B cell (primary cell): ENCODE data around the gene DDX10. TPM values are rescaled to one million over a fixed set of nuclear protein-coding genes. Genes with fewer than 3 reads are reported as not detected.

Experiments used
- ATAC-seq: fragments of 200-7000 bp; cut with Tn5 transposase; one replicate; pipeline ENCODE4 v1.10.0; 2021; ENCODE audit warnings: low read depth, mild to moderate bottlenecking, moderate number of reproducible peaks, moderate library complexity
- CTCF ChIA-PET: fragments of 350-600 bp; sonication (Branson Sonifier 250); formaldehyde crosslinking; loops from one replicate; lab custom pipeline; 2021; ENCODE audit warnings: antibody characterized with exemption, inconsistent platforms; lab: Charles Lee
- POLR2A ChIA-PET: fragments of 350-600 bp; sonication (Branson Sonifier 250); formaldehyde crosslinking; loops from one replicate; lab custom pipeline; 2021; ENCODE audit warnings: antibody characterized with exemption; lab: Charles Lee
- DNase-seq: peaks from one replicate; pipeline ENCODE4 v3.0.0; 2013
- H2AFZ ChIP-seq: 2 replicates; pipeline ENCODE4 v1.6.1; 2012; ENCODE audit warnings: mild to moderate bottlenecking, low read depth, low read length; ENCODE audit not compliant: insufficient read depth, poor library complexity, severe bottlenecking
- H3K27ac ChIP-seq, 2 donors: 1 replicate in 1 of 2; 2 replicates in 1 of 2; pipeline ENCODE4 v1.5.1; 2012 to 2013; ENCODE audit warnings: low read length in 2 of 2, mild to moderate bottlenecking in 2 of 2, moderate library complexity in 1 of 2
- H3K27me3 ChIP-seq, 4 experiments: fragments of 200-600 bp in 1 of 4; sonication (generic) in 1 of 4; replicated peaks in 1 of 4; 1 replicate in 2 of 4; 2 replicates in 2 of 4; pipeline versions ENCODE4 v1.6.1 to v1.7.0; 2013 to 2016; ENCODE audit warnings: low read length in 3 of 4, mild to moderate bottlenecking in 2 of 4, mixed read lengths in 1 of 4, moderate library complexity in 1 of 4; ENCODE audit not compliant: insufficient read depth in 4 of 4, control insufficient read depth in 3 of 4; ENCODE audit errors: control extremely low read depth in 1 of 4
- H3K36me3 ChIP-seq, 2 experiments: replicated peaks in 1 of 2; 1 replicate in 1 of 2; 2 replicates in 1 of 2; pipeline versions ENCODE4 v1.6.1 to v1.7.1; 2013; ENCODE audit warnings: low read length in 1 of 2; ENCODE audit not compliant: insufficient read depth in 2 of 2, control insufficient read depth in 1 of 2; ENCODE audit errors: control extremely low read depth in 1 of 2, extremely low read depth in 1 of 2
- H3K4me1 ChIP-seq, 2 donors: fragments of 200-600 bp in 1 of 2; sonication (generic) in 1 of 2; 1 replicate in 1 of 2; 2 replicates in 1 of 2; pipeline versions ENCODE4 v1.5.1 to v1.6.1; 2013 to 2017; ENCODE audit warnings: low read length in 2 of 2; ENCODE audit not compliant: control insufficient read depth in 2 of 2, insufficient read depth in 2 of 2
- H3K4me2 ChIP-seq: replicated peaks from 2 replicates; pipeline ENCODE3; 2012; ENCODE audit warnings: mild to moderate bottlenecking, low read depth, low read length; ENCODE audit not compliant: poor library complexity, severe bottlenecking
- H3K4me3 ChIP-seq, 5 experiments: fragments of 200-600 bp in 1 of 5; sonication (generic) in 1 of 5; 1 replicate in 3 of 5; 2 replicates in 2 of 5; pipeline versions ENCODE4 v1.5.1 to v1.7.0; 2011 to 2016; ENCODE audit warnings: low read length in 4 of 5, mild to moderate bottlenecking in 4 of 5, low read depth in 2 of 5, control low read depth in 1 of 5, moderate library complexity in 1 of 5; ENCODE audit not compliant: insufficient read depth in 1 of 5; ENCODE audit errors: control extremely low read depth in 1 of 5, extremely low read depth in 1 of 5
- H3K79me2 ChIP-seq: fragments of 200-600 bp; sonication (generic); one replicate; pipeline ENCODE4 v1.6.0; 2016; ENCODE audit warnings: low read length; ENCODE audit not compliant: control insufficient read depth, insufficient read depth
- H3K9ac ChIP-seq: fragments of 200-600 bp; sonication (generic); 2 replicates; pipeline ENCODE4 v1.6.1; 2017; ENCODE audit warnings: mild to moderate bottlenecking, low read length, moderate library complexity
- H3K9me3 ChIP-seq, 3 donors: one replicate each; pipeline versions ENCODE4 v1.6.1 to v1.7.1; 2013; ENCODE audit warnings: low read length in 2 of 3; ENCODE audit not compliant: control insufficient read depth in 2 of 3, insufficient read depth in 1 of 3; ENCODE audit errors: control extremely low read depth in 1 of 3
- H4K20me1 ChIP-seq: 2 replicates; pipeline ENCODE4 v1.6.0; 2012; ENCODE audit warnings: mild to moderate bottlenecking, low read length; ENCODE audit not compliant: insufficient read depth, control insufficient read depth, poor library complexity, severe bottlenecking
- H3K27ac Mint-ChIP-seq: one replicate; pipeline ENCODE4 v1.8.0; 2021; ENCODE audit warnings: mixed read lengths
- H3K27me3 Mint-ChIP-seq: one replicate; pipeline ENCODE4 v1.8.0; 2021; ENCODE audit warnings: mixed read lengths
- H3K4me1 Mint-ChIP-seq: one replicate; pipeline ENCODE4 v1.8.0; 2021; ENCODE audit warnings: mixed read lengths
- H3K4me3 Mint-ChIP-seq: one replicate; pipeline ENCODE4 v1.8.0; 2021; ENCODE audit warnings: mixed read lengths
- H3K9me3 Mint-ChIP-seq: one replicate; pipeline ENCODE4 v1.8.0; 2022; ENCODE audit warnings: mixed read lengths; ENCODE audit not compliant: insufficient read depth
- EZH2 ChIP-seq: IDR thresholded peaks from 2 replicates; pipeline ENCODE4 v1.6.1; 2012; ENCODE audit warnings: borderline replicate concordance, low read depth, mild to moderate bottlenecking, moderate library complexity, low read length; ENCODE audit not compliant: insufficient read depth, poor library complexity, severe bottlenecking
- WGBS: methylation state at CpG from one replicate; pipeline ENCODE4 v1.1.5; 2013; ENCODE audit warnings: missing lambda C conversion rate; ENCODE audit not compliant: insufficient coverage; 5-methylcytosine and 5-hydroxymethylcytosine counted together
- intact Hi-C: fragments of 100-400 bp; cut with micrococcal nuclease; formaldehyde crosslinking; loops from one replicate; pipeline ENCODE4 v1.10.0; 2022
- polyA plus RNA-seq: library from polyadenylated mRNA; depleted of rRNA; stranded (reverse); fragments of >200 nt; gene quantifications from 2 replicates; pipeline ENCODE4 v1.2.3, GENCODE V29; 2012
- total RNA-seq, 2 donors: library from RNA; stranded (reverse); fragments of 120-200 nt in 1 of 2; gene quantifications; 1 replicate in 1 of 2; 2 replicates in 1 of 2; pipeline versions ENCODE4 v1.2.3 to v1.2.4, GENCODE V29; 2013 to 2022
- TF ChIP-seq, protein P1 (sequence below): fragments of 200-600 bp; IDR thresholded peaks from one replicate; pipeline ENCODE4 v1.8.0; 2022; ENCODE audit warnings: antibody characterized with exemption, mild to moderate bottlenecking

DDX10 gene
- total and polyA plus RNA-seq, 2 donors (not counting 1 experiment from before 2014, with no cell fraction given), result 15.6 to 30.6 TPM

DNA sequence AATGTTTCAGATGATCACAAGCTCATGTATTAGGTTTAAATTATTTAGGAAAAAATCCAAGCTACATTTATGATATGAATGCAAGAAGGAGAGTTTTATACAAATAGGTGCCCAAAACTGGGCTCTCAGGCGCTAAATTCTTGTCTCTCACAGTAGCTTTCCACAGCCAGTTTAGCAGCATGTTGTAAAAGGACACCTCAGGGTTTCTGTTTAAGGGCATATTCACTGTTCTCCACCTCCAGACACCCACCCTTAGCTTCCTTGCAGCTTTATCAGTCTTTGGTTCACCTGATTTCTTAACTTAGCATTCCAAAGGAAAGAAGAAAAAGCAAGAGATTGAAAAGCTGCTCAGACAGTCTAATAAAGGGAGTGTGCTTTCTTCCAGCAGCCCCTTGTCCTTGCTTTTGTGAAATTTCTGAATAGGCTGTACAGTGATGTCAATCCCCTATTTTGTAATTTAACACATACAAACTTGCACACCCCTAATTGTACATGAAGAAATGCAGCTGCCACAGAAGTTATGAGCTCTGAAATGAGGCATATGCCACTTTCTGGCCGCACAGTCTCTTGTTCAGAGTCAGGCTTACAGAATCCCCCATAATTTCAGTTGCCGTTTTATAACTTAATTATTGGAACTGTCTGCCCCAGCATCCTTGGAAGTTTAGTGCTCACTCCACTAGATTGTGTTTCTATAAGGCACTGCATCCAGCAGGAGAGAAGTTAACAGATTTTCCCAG lies 262.1 kb downstream of the DDX10 start:
- CTCF ChIA-PET, result interaction anchor here (0.7 kb wide), 1 partner anchor 13 kb away, joined by 3 read pairs; no protein-coding TSS in a partner anchor

More for the DNA sequence above, 262.1 kb downstream of the DDX10 start:
- WGBS, result 97% methylated on average over 3 of the region's 3 CpGs
- Histone ChIP-seq H3K79me2 (no peaks in the 10 kb centered on the region), H3K9ac (no peak overlapping the region), H4K20me1 (no peaks in the 10 kb centered on the region), H3K4me3 (no peak overlapping the region), H3K27ac (no peak overlapping the region), H3K4me1 (no peaks in the 10 kb centered on the region), H2AFZ (no peak overlapping the region), H3K9me3 (no peaks in the 10 kb centered on the region), H3K4me2 (no peak overlapping the region), H3K27me3 (no peaks in the 10 kb centered on the region), H3K36me3 (no peaks in the 10 kb centered on the region)
- no peak for ATAC-seq
- no peak for TF ChIP-seq EZH2
- TF ChIP-seq, protein P1, sequence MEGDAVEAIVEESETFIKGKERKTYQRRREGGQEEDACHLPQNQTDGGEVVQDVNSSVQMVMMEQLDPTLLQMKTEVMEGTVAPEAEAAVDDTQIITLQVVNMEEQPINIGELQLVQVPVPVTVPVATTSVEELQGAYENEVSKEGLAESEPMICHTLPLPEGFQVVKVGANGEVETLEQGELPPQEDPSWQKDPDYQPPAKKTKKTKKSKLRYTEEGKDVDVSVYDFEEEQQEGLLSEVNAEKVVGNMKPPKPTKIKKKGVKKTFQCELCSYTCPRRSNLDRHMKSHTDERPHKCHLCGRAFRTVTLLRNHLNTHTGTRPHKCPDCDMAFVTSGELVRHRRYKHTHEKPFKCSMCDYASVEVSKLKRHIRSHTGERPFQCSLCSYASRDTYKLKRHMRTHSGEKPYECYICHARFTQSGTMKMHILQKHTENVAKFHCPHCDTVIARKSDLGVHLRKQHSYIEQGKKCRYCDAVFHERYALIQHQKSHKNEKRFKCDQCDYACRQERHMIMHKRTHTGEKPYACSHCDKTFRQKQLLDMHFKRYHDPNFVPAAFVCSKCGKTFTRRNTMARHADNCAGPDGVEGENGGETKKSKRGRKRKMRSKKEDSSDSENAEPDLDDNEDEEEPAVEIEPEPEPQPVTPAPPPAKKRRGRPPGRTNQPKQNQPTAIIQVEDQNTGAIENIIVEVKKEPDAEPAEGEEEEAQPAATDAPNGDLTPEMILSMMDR, result no peak
- no peaks in the 10 kb centered on the region for H3K4me1 Mint-ChIP-seq
- no peaks in the 10 kb centered on the region for H3K9me3 Mint-ChIP-seq
- no peak for DNase-seq
- H3K27me3 Mint-ChIP-seq, result no peaks in the 10 kb centered on the region
- POLR2A ChIA-PET, result no interaction called here
- no peak overlapping the region for H3K27ac Mint-ChIP-seq
- no peak overlapping the region for H3K4me3 Mint-ChIP-seq
- intact Hi-C loops, result no loop called here
